Endodermal cell (in vitro differentiated cells): Measurements from ENCODE around the gene ADSS1. TPM values are rescaled to one million over a fixed set of nuclear protein-coding genes. Genes with fewer than 3 reads are reported as not detected.

Experiments
- DNase-seq: peaks from one replicate; pipeline ENCODE4 v3.0.0-alpha.2; 2017
- H3K27ac ChIP-seq: 2 replicates; pipeline ENCODE4 v1.5.1; 2013; ENCODE audit warnings: mild to moderate bottlenecking, low read depth, low read length, moderate library complexity
- H3K27me3 ChIP-seq: 2 replicates; pipeline ENCODE4 v1.6.1; 2013; ENCODE audit warnings: mild to moderate bottlenecking, low read length, moderate library complexity; ENCODE audit not compliant: insufficient read depth, control insufficient read depth, poor library complexity, severe bottlenecking
- H3K36me3 ChIP-seq: 2 replicates; pipeline ENCODE4 v1.7.0; 2013; ENCODE audit warnings: mild to moderate bottlenecking, low read length, moderate library complexity; ENCODE audit not compliant: control insufficient read depth, insufficient read depth
- H3K4me1 ChIP-seq: one replicate; pipeline ENCODE4 v1.7.0; 2013; ENCODE audit warnings: low read length; ENCODE audit not compliant: control insufficient read depth, insufficient read depth
- H3K4me3 ChIP-seq: 2 replicates; pipeline ENCODE4 v1.5.1; 2013; ENCODE audit warnings: mild to moderate bottlenecking, low read length, moderate library complexity
- H3K9ac ChIP-seq: 2 replicates; pipeline ENCODE4 v1.6.1; 2013; ENCODE audit warnings: mild to moderate bottlenecking, low read length, moderate library complexity; ENCODE audit not compliant: poor library complexity, severe bottlenecking; ENCODE audit errors: extremely low read depth
- H3K9me3 ChIP-seq: 2 replicates; pipeline ENCODE4 v1.6.1; 2013; ENCODE audit warnings: mild to moderate bottlenecking, low read length, moderate library complexity; ENCODE audit not compliant: control insufficient read depth
- H3K27ac Mint-ChIP-seq: 2 replicates; pipeline ENCODE4 v1.8.0; 2020; ENCODE audit warnings: mixed read lengths
- H3K27me3 Mint-ChIP-seq: 2 replicates; pipeline ENCODE4 v1.8.0; 2021; ENCODE audit warnings: mild to moderate bottlenecking, mixed read lengths; ENCODE audit not compliant: insufficient read depth
- H3K36me3 Mint-ChIP-seq: 2 replicates; pipeline ENCODE4 v1.8.0; 2020; ENCODE audit warnings: low read depth, mixed read lengths
- H3K4me1 Mint-ChIP-seq: 2 replicates; pipeline ENCODE4 v1.8.0; 2020; ENCODE audit warnings: mixed read lengths
- H3K4me3 Mint-ChIP-seq: 2 replicates; pipeline ENCODE4 v1.8.0; 2020; ENCODE audit warnings: mild to moderate bottlenecking, moderate library complexity, mixed read lengths
- H3K9me3 Mint-ChIP-seq: 2 replicates; pipeline ENCODE4 v1.8.0; 2020; ENCODE audit warnings: mild to moderate bottlenecking, mixed read lengths
- WGBS, 2 experiments: methylation state at CpG; one replicate each; pipeline versions ENCODE4 v1.1.5 to v1.1.7; 2013; ENCODE audit warnings: missing lambda C conversion rate in 2 of 2, mixed read lengths in 1 of 2; ENCODE audit not compliant: insufficient coverage in 1 of 2, insufficient read length in 1 of 2; 5-methylcytosine and 5-hydroxymethylcytosine counted together
- total RNA-seq, 2 donors: library from RNA; stranded (reverse); fragmentation: NEBNext Ultra II Directional in 1 of 2; extraction: Animal tissue kit (Norgen Biotek cat#: 25700) in 1 of 2; gene quantifications; 2 replicates in 1 of 2; 3 replicates in 1 of 2; pipeline ENCODE4 v1.2.1, GENCODE V29; 2021
- TF ChIP-seq, protein P1 (sequence below): fragments of 200-600 bp; sonication (generic); conservative IDR thresholded peaks from 2 replicates; pipeline ENCODE4 v1.5.0; 2021; ENCODE audit warnings: antibody characterized with exemption, mild to moderate bottlenecking

ADSS1 gene
- total RNA-seq, 2 donors from 2014 or later = 15.8 to 31.0 TPM

DNA sequence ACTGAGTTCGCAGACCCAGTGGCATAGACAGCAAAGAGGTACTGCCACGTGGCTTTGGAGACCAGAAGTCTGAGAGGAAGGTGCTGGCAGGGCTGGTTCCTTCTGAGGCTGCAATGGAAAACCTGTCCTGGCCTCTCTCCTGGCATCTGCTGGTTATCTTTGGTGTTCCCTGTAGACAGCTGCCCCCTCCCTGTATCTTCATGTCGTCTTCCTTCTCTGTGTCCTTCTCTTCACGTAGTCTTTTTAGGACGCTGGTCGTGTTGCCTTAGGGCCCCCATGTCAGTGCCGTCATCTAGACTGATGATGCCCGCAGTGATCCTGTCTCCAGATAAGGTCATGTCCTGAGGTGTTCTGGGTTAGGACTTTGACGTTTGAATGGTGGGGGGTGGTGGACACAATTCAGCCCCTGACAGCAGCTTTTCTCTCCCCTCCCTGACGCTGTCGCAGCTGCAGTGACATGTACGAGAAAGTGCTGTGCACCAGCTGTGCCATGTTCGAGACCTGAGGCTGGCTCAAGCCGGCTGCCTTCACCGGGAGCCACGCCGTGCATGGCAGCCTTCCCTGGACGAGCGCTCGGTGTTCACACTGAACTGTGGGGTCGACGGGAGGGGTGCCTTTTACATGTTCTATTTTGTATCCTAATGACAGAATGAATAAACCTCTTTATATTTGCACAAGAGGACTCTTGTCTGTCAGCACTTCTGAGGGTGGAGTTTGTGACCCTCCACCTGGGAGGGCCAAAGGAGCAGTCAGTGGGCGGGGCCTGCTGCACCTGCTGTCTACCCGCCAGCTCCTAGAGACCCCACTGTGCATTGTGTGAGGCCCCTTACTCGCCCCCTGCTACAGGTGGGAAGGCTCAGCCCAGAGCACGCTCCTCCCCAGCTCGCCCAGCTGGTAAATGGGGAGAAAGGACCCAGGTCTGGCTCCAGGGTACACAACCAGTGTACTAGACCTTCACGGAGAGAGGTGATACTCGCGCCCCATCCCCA, 35.2 kb downstream of the ADSS1 start:
- no peaks in the 10 kb centered on the region for H3K27me3 ChIP-seq
- H3K36me3 ChIP-seq = peaks cover 53% of the 10 kb centered on the region
- no peaks in the 10 kb centered on the region for H3K4me1 ChIP-seq
- no peaks in the 10 kb centered on the region for H3K27me3 Mint-ChIP-seq
- no peaks in the 10 kb centered on the region for H3K9me3 ChIP-seq
- H3K36me3 Mint-ChIP-seq = peaks cover 48% of the 10 kb centered on the region
- TF ChIP-seq, protein P1, sequence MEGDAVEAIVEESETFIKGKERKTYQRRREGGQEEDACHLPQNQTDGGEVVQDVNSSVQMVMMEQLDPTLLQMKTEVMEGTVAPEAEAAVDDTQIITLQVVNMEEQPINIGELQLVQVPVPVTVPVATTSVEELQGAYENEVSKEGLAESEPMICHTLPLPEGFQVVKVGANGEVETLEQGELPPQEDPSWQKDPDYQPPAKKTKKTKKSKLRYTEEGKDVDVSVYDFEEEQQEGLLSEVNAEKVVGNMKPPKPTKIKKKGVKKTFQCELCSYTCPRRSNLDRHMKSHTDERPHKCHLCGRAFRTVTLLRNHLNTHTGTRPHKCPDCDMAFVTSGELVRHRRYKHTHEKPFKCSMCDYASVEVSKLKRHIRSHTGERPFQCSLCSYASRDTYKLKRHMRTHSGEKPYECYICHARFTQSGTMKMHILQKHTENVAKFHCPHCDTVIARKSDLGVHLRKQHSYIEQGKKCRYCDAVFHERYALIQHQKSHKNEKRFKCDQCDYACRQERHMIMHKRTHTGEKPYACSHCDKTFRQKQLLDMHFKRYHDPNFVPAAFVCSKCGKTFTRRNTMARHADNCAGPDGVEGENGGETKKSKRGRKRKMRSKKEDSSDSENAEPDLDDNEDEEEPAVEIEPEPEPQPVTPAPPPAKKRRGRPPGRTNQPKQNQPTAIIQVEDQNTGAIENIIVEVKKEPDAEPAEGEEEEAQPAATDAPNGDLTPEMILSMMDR = no peak
- WGBS, 2 experiments = 92 to 95% methylated on average over 16 to 30 of the region's 30 CpGs
- peaks cover under 1% of the 10 kb centered on the region for H3K4me1 Mint-ChIP-seq
- H3K27ac ChIP-seq = no peak overlapping the region
- no peak overlapping the region for H3K9ac ChIP-seq
- no peak overlapping the region for H3K4me3 ChIP-seq
- DNase-seq = no peak
- no peaks in the 10 kb centered on the region for H3K9me3 Mint-ChIP-seq
- no peak overlapping the region for H3K4me3 Mint-ChIP-seq
- H3K27ac Mint-ChIP-seq = no peak overlapping the region

DNA sequence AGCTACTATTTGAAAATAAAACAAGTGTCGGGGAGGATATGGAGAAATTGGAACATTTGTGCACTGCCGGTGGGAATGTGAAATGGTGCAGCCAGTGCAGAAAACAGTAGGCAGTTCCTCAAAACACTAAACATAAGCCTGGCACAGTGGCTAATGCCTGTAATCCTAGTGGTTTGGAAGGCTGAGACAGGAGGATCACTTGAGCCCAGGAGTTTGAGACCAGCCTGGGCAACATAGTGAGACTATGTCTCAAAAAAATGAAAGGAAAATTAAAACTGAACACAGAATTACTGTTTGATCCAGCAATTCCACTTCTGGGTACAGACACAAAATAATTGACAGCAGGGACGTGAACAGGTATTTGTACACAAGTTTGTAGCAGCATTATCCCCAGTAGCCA, 41.5 kb downstream of the ADSS1 start:
- DNase-seq = no peak
- TF ChIP-seq, protein P1 = no peak
- Histone ChIP-seq H3K27ac (no peak overlapping the region), H3K9ac (no peak overlapping the region), H3K27me3 (no peaks in the 10 kb centered on the region), H3K9me3 (peaks cover 12% of the 10 kb centered on the region), H3K36me3 (peaks cover 13% of the 10 kb centered on the region), H3K4me1 (no peaks in the 10 kb centered on the region), H3K4me3 (peak overlapping the region; percentile 42)
- peaks cover 41% of the 10 kb centered on the region for H3K36me3 Mint-ChIP-seq
- no peak overlapping the region for H3K27ac Mint-ChIP-seq
- WGBS, 2 experiments = 93 to 100% methylated on average over 1 to 3 of the region's 3 CpGs
- H3K27me3 Mint-ChIP-seq = no peaks in the 10 kb centered on the region
- peaks cover 3% of the 10 kb centered on the region for H3K4me1 Mint-ChIP-seq
- peaks cover 14% of the 10 kb centered on the region for H3K9me3 Mint-ChIP-seq
- no peak overlapping the region for H3K4me3 Mint-ChIP-seq

DNA sequence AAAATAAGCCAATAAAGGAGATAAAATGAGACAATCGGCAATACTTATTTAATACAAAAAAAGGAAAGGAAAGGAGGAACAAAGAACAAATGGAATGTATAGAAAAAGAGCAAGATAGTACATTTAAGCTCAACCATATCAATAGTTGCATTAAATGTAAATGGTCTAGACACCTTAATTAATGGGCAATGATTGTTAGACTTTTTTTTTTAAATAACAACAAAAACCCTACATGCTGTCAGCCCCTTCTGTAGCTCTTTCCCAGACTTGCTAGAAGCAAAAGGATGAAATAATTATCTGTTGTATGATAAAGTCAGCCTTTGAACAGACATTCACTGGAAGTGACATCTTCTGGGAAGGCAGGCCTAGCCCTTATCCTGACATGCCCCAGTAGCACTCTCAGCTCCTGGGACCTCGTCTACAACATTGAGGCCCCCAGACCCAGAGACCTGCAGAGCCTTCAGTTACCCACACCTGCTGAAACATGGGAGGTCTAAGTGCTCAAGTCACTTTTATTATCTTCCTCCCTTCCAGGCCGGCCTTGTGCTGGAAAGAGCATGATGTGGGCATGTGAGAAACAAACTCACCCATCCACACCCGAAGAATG, 42.3 kb downstream of the ADSS1 start:
- DNase-seq = no peak
- no peaks in the 10 kb centered on the region for H3K27me3 ChIP-seq
- H3K9ac ChIP-seq = no peak overlapping the region
- no peak overlapping the region for H3K27ac ChIP-seq
- H3K36me3 ChIP-seq = peaks cover 21% of the 10 kb centered on the region
- peaks cover 16% of the 10 kb centered on the region for H3K9me3 ChIP-seq
- H3K4me3 ChIP-seq = peak overlapping the region; percentile 42
- TF ChIP-seq, protein P1 = no peak
- H3K4me3 Mint-ChIP-seq = peak overlapping the region; percentile 37
- H3K4me1 Mint-ChIP-seq = peaks cover 3% of the 10 kb centered on the region
- peaks cover 46% of the 10 kb centered on the region for H3K36me3 Mint-ChIP-seq
- no peaks in the 10 kb centered on the region for H3K4me1 ChIP-seq
- no peak overlapping the region for H3K27ac Mint-ChIP-seq
- H3K9me3 Mint-ChIP-seq = peaks cover 20% of the 10 kb centered on the region
- 89 to 90% methylated on average over 2 to 3 of the region's 4 CpGs for WGBS, 2 experiments
- H3K27me3 Mint-ChIP-seq = no peaks in the 10 kb centered on the region
